Measurements from ENCODE around the gene QSOX1. TPM values are rescaled to one million over a fixed set of nuclear protein-coding genes. Genes with fewer than 3 reads are reported as not detected.

QSOX1 gene
- total RNA-seq, 1 donor from 2014 or later: 11.9 TPM

- POLR2A ChIA-PET: no interaction called here
- CTCF ChIA-PET: interaction anchor here (2.0 kb wide), 1 partner anchor 14 kb away, joined by 16 read pairs; no protein-coding TSS in a partner anchor
- Mint-ChIP-seq H3K4me1 (no peaks in the 10 kb centered on the region), H3K9me3 (no peaks in the 10 kb centered on the region), H3K36me3 (ENCODE audit: low read depth) (peaks cover 5% of the 10 kb centered on the region), H3K27me3 (no peaks in the 10 kb centered on the region), H3K4me3 (no peak overlapping the region), H3K27ac (no peak overlapping the region)
- no peak for TF ChIP-seq CTCF (IDR thresholded peaks at IDR 0.05)
- no peak for DNase-seq
- ATAC-seq (ENCODE audit: low read depth): no peak
- intact Hi-C loops (cut with micrococcal nuclease): no loop called here
Observed at GRCh38 chr1:180165509-180166435, 11.1 kb downstream of the QSOX1 start.

DNA sequence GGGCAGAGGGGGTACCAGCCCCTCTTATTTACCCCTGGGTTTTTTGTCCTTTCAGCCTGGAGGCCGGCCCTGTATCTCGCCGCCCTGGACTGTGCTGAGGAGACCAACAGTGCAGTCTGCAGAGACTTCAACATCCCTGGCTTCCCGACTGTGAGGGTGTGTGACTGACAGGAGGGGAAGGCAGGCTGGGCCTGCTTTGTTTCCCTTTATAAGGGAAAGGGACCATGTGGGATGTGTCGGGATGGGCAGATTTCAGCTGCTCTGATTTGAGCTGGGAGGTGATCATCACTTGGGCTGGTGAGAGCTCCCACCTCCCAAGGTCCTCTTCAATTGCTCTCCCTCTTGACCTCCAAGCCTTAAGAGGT lies 11.7 kb downstream of the QSOX1 start:
- POLR2A ChIA-PET: no interaction called here
- ATAC-seq (ENCODE audit: low read depth): no peak
- Mint-ChIP-seq H3K36me3 (ENCODE audit: low read depth) (peaks cover 5% of the 10 kb centered on the region), H3K27ac (no peak overlapping the region), H3K9me3 (no peaks in the 10 kb centered on the region), H3K27me3 (no peaks in the 10 kb centered on the region), H3K4me1 (no peaks in the 10 kb centered on the region), H3K4me3 (no peak overlapping the region)
- CTCF ChIA-PET: interaction anchor here (1.3 to 2.0 kb wide), 2 partner anchors 10 to 13 kb away, joined by 3 to 16 read pairs; no protein-coding TSS in a partner anchor
- no peak for DNase-seq
- no peak for TF ChIP-seq CTCF (IDR thresholded peaks at IDR 0.05)
- intact Hi-C loops (cut with micrococcal nuclease): no loop called here

GRCh38 chr1:180167021-180167701 lies 12.5 kb downstream of the QSOX1 start:
- H3K9me3 Mint-ChIP-seq: no peaks in the 10 kb centered on the region

GRCh38 chr1:180167721-180168467 lies 13.2 kb downstream of the QSOX1 start:
- H3K27me3 Mint-ChIP-seq: no peaks in the 10 kb centered on the region
- intact Hi-C loops (cut with micrococcal nuclease): loop anchor here (1.0 kb wide), 1 partner anchor 301 kb away; no protein-coding TSS in a partner anchor
- no peaks in the 10 kb centered on the region for H3K4me1 Mint-ChIP-seq
- ATAC-seq (ENCODE audit: low read depth) (no peak), DNase-seq (no peak)
- H3K9me3 Mint-ChIP-seq: no peaks in the 10 kb centered on the region
- H3K27ac Mint-ChIP-seq: no peak overlapping the region
- H3K36me3 Mint-ChIP-seq (ENCODE audit: low read depth): peaks cover 5% of the 10 kb centered on the region
- ChIA-PET CTCF (interaction anchor here (1.1 to 2.0 kb wide), 7 partner anchors 9 to 300 kb away, joined by 3 to 16 read pairs (median 3); partner anchors contain the start of gene QSOX1), POLR2A (no interaction called here)
- H3K4me3 Mint-ChIP-seq: no peak overlapping the region
- no peak for TF ChIP-seq CTCF (IDR thresholded peaks at IDR 0.05)

More at GRCh38 chr1:180167021-180167701, 12.5 kb downstream of the QSOX1 start:
- H3K4me1 Mint-ChIP-seq: no peaks in the 10 kb centered on the region
- TF ChIP-seq CTCF (IDR thresholded peaks at IDR 0.05): no peak
- ATAC-seq (ENCODE audit: low read depth) (no peak), DNase-seq (no peak)
- H3K4me3 Mint-ChIP-seq: no peak overlapping the region
- ChIA-PET CTCF (interaction anchor here (1.3 to 2.0 kb wide), 3 partner anchors 11 to 299 kb away, joined by 3 to 16 read pairs (median 4); no protein-coding TSS in a partner anchor), POLR2A (no interaction called here)
- no peaks in the 10 kb centered on the region for H3K27me3 Mint-ChIP-seq
- peaks cover 5% of the 10 kb centered on the region for H3K36me3 Mint-ChIP-seq (ENCODE audit: low read depth)
- no peak overlapping the region for H3K27ac Mint-ChIP-seq
- intact Hi-C loops (cut with micrococcal nuclease): no loop called here
